ENCODE data around the gene HCN4.

- TF ChIP-seq CTCF (IDR thresholded peaks at IDR 0.05), result no peak
- TF ChIP-seq POLR2A (IDR thresholded peaks at IDR 0.05), result no peak
Measured at GRCh38 chr15:73354241-73354640, 14.5 kb downstream of the HCN4 start.

Measured in esophagus squamous epithelium (tissue), 4 donors.